SW480 (cell line): ENCODE measurements around the gene LMO2.
"Not testable (repeated sequence)": the region's sequence is repeated elsewhere in the genome, so short reads cannot be mapped to it uniquely, and the experiment has no call there.

Experiments
- DNase-seq: peaks from one replicate; pipeline ENCODE4 v3.0.0-alpha.2; 2016; ENCODE audit warnings: low spot score

LMO2 gene

DNA sequence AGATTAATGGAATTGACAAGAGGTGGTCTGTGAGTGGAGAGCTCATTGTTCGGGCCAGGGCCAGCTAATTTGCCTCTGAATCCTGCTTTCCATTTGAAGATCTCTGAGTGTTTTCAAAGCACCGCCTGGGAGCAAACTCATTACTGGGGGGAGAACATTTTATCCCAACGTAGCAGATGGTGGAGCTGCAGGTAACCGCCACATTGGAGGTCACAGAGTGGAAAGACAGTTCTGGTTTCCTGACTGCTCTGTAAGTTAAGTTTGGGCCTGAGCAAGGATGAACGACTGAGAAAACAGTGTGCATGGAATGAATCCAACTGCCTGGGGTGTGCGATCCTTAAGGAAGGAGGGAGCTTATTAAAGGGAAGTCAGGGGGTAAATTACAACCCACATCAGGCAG is 30.5 kb downstream of the LMO2 start:
- no peak for DNase-seq

GRCh38 chr11:33860926-33861325 is 30.9 kb downstream of the LMO2 start:
- DNase-seq: no peak

DNA sequence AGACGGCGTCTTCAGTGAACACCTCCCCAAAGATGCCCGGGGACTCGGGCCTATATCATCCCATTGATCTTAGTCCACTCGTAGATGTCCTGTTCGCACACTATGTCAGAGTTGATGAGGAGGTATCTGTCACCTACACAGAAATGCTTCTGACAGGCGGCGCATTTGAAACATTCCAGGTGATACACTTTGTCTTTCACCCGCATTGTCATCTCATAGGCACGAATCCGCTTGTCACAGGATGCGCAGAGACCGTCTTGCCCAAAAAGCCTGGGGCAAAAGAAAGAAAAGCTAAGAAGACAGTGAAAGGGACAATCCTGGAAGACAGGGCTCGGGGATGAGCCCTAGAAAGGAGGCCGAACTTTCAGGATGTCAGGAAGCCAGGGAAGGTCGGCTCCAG is 32.6 kb downstream of the LMO2 start:
- no peak for DNase-seq

DNA sequence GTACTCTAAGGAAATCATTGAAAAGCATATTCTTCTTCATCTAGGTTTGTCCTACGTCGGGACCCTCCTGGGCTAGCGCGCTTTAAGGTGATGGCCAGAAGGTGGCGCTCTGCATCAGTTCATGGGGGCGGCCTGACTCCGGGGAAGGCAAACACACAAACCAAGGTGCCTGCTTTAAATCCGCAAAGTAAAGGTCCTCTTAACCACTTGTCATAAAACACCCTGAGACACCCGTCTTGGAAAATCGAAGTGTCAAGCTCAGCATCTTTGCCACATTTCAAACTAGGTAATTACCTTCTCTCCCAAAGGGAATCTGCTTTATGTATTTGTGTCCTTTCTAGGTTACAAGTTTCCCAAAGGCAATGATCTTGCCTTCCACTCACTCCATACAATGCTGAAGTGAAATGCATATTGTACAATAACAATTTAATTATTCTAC is 33.9 kb downstream of the LMO2 start:
- DNase-seq: peak; percentile 59

DNA sequence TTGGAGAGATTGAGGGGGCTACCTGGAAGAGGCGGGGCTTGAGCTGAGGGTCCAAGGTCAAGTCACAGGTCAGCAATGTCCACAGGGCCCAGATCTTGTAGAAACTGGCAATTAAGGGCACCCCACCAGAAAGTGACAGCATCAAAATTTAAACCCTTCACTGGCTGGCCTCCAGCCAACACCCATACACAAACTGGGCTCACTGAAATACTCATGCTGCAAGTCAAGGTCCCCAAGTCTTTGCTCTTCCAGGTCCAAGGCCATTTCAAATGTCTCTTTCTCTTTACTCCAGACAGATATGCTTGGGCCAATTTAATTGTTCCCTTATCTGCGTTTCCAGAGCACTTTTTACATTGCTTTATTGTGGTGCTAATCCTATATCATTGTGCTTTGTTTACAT is 36.4 kb downstream of the LMO2 start:
- no peak for DNase-seq

GRCh38 chr11:33848717-33849390 is 43.0 kb downstream of the LMO2 start:
- no peak for DNase-seq

GRCh38 chr11:33847251-33847650 is 44.6 kb downstream of the LMO2 start:
- DNase-seq: no peak

- DNase-seq: no peak
Observed at GRCh38 chr11:33844236-33844635, 47.6 kb downstream of the LMO2 start.

- DNase-seq: no peak
Observed at GRCh38 chr11:33843018-33843417, 48.9 kb downstream of the LMO2 start.

- no peak for DNase-seq
Observed at GRCh38 chr11:33842236-33842915, 49.5 kb downstream of the LMO2 start.

DNA sequence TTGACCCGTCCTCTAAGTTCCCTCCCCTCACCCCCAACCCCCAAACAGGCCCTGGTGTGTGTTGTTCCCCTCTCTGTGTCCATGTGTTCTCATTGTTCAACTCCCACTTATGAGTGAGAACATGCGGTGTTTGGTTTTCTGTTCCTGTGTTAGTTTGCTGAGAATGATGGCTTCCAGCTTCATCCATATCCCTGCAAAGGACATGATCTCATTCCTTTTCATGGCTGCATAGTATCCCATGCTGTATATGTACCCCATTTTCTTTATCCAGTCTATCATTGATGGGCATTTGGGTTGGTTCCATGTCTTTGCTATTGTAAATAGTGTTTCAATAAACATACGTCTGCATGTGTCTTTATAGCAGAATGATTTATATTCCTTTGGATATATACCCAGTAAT is 53.6 kb downstream of the LMO2 start:
- not testable (repeated sequence) for DNase-seq

GRCh38 chr11:33837334-33837733 is 54.5 kb downstream of the LMO2 start:
- not testable (repeated sequence) for DNase-seq

GRCh38 chr11:33835143-33835878 is 56.6 kb downstream of the LMO2 start:
- DNase-seq: peak; percentile 59

- DNase-seq: no peak
Observed at GRCh38 chr11:33832676-33833075, 59.2 kb downstream of the LMO2 start.

GRCh38 chr11:33830903-33831648 is 60.8 kb downstream of the LMO2 start:
- no peak for DNase-seq

- peak; percentile 40 for DNase-seq
Observed at GRCh38 chr11:33829430-33830141, 62.3 kb downstream of the LMO2 start.

- no peak for DNase-seq
Observed at GRCh38 chr11:33828604-33829429, 63.1 kb downstream of the LMO2 start.

DNA sequence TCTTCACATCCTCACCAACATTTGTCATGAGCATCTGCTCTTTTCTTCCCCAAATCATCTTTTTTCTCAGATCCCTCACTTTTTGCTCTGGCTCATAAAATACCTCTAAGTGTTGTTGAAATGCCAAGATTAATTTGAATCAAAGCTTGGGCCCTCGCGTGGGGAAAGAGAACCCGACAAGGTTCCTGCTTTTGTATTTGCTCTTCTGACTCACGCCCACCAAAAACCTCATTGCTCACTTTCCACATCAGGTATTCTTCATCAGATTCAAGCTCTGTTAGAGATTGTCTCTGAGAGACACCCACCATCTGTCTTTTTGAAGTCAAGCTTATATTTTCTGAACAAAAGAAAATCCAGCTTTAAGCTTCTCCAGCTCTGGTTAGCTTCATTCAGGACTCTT is 64.7 kb downstream of the LMO2 start:
- no peak for DNase-seq

- DNase-seq: no peak
Observed at GRCh38 chr11:33825854-33826560, 65.9 kb downstream of the LMO2 start.

DNA sequence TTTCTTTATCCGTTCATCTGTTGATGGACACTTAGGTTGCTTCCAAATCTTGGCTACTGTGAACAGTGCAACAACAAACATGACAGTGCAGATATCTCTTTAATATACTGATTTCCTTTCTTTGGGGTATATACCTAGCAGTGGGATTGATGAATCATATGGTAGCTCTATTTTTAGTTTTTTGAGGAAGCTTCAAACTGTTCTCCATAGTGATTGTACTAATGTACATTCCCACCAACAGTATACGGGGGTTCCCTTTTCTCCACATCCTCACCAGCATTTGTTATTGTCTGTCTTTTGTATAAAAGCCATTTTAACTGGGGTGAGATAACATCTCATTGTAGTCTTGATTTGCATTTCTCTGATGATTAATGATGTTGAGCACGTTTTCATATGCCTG is 68.9 kb downstream of the LMO2 start:
- DNase-seq: not testable (repeated sequence)
